GM12801 (cell line): ENCODE results near the gene PLEKHG3.

Experiments used
- CTCF ChIP-seq: IDR thresholded peaks from one replicate; pipeline ENCODE4 v1.5.1; 2011; ENCODE audit warnings: control low read depth; ENCODE audit not compliant: insufficient read length; ENCODE audit errors: extremely low read depth

The PLEKHG3 gene

DNA sequence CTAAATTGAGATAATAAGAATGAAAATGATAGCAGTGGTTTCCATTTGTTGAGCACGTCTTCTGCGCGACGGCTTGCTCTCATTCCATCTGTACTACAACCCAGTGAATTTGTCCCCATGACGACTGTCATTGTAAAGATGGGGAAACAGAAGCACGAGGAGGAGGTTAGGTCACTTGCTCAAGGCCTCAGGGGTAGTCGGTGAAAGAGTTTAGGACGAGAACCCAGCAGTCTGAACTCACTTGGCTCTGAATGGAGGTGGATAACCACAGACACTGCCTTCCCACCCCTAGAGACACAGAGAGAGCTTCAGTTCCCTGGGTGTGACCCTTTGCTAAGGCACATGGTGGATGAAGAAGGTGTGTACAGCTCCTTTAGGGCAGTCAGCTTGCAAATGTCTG, 30.9 kb upstream of the PLEKHG3 start:
- TF ChIP-seq CTCF, result no peak

- no peak for TF ChIP-seq CTCF
Observed at GRCh38 chr14:64673748-64674147, 30.5 kb upstream of the PLEKHG3 start.

- TF ChIP-seq CTCF, result no peak
Observed at GRCh38 chr14:64674829-64675228, 29.4 kb upstream of the PLEKHG3 start.

DNA sequence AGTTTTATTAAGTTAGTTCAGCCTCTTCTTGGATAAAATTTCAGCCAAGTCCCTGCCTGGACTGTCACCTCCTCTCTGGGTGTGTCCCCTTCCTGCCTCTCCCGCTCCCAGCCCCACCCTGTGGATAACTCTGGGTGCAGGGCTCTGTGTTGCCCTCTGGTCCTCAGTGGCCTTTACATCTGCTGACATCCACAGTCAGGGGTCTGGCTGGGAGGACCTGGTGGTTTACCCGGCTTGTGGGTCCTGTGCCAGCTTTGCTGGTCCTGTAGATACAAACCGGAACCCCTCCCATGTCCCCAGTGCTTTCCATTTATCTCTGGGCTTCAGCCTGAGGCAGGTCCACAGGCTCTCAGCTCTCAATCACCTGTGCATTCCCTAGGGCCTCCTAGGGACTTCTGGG, 28.9 kb upstream of the PLEKHG3 start:
- no peak for TF ChIP-seq CTCF

DNA sequence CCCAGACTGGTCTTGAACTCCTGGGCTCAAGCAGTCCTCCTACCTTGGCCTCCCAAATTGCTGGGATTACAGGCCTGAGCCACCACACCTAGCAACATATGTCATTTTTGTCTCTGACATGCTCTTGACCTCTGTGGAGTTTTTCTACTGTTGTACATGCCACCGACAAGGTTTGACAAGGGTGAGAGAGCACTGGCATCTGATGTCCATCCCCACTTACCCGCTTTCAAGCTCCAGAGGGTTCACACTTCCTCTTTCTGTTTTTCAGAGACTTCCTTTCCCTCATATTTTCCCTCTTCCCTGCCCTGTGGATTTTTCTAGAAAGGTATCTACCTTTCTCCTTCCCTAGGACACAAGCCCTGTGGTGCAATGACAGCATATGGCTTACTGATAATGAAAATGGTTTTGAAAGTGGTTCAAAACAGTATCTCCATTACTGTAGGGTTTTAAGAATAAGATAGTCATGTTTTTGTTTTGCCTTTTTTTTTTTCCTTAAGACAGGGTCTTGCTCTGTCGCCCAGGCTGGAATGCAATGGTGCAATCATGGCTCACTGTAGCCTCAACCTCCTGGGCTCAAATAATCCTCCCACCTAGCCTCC, 27.7 kb upstream of the PLEKHG3 start:
- TF ChIP-seq CTCF, result no peak

GRCh38 chr14:64680013-64680713, 24.1 kb upstream of the PLEKHG3 start:
- TF ChIP-seq CTCF, result no peak

GRCh38 chr14:64680714-64681065, 23.5 kb upstream of the PLEKHG3 start:
- TF ChIP-seq CTCF, result no peak
